HepG2 (cell line): ENCODE data around the gene DCTN3. TPM values are rescaled to one million over a fixed set of nuclear protein-coding genes. Genes with fewer than 3 reads are reported as not detected.

Experiments used
- ATF2 ChIP-seq: sonication (generic); formaldehyde crosslinking; IDR thresholded peaks from 2 replicates; pipeline ENCODE4 v1.4.0; 2020; ENCODE audit warnings: missing genetic modification reagents
- BRF2 ChIP-seq: sonication (generic); formaldehyde crosslinking; IDR thresholded peaks from 2 replicates; pipeline ENCODE4 v1.8.1; 2022; ENCODE audit warnings: mild to moderate bottlenecking, missing genetic modification reagents
- ETS1 ChIP-seq: sonication (generic); formaldehyde crosslinking; IDR thresholded peaks from 2 replicates; pipeline ENCODE4 v1.4.0; 2020; ENCODE audit warnings: missing genetic modification reagents
- FIP1L1 ChIP-seq: fragments of 200-400 bp; formaldehyde crosslinking; IDR thresholded peaks from 2 replicates; pipeline ENCODE4 v1.6.1; 2018; ENCODE audit warnings: low read depth, mild to moderate bottlenecking, low read length, moderate library complexity, borderline replicate concordance; ENCODE audit not compliant: insufficient read depth
- GTF2F1 ChIP-seq: fragments of 150-350 bp; IDR thresholded peaks from 2 replicates; pipeline ENCODE4 v1.6.1; 2014; ENCODE audit warnings: low read length
- HDAC2 ChIP-seq: sonication (generic); formaldehyde crosslinking; IDR thresholded peaks from 2 replicates; pipeline ENCODE4 v1.4.0; 2020; ENCODE audit warnings: missing genetic modification reagents
- KDM2A ChIP-seq: sonication (generic); formaldehyde crosslinking; IDR thresholded peaks from 2 replicates; pipeline ENCODE4 v1.4.0; 2020; ENCODE audit warnings: low read depth, missing genetic modification reagents, borderline replicate concordance
- MXD4 ChIP-seq: IDR thresholded peaks from 2 replicates; pipeline ENCODE4 v1.6.1; 2016; ENCODE audit warnings: mild to moderate bottlenecking, missing biosample characterization, missing genetic modification reagents
- NFYB ChIP-seq: sonication (generic); formaldehyde crosslinking; IDR thresholded peaks from 2 replicates; pipeline ENCODE4 v1.4.0; 2020; ENCODE audit warnings: missing genetic modification reagents
- SSRP1 ChIP-seq: IDR thresholded peaks from 2 replicates; pipeline ENCODE4 v1.6.1; 2016; ENCODE audit warnings: control low read depth
- TOE1 ChIP-seq: sonication (generic); formaldehyde crosslinking; IDR thresholded peaks from 2 replicates; pipeline ENCODE4 v1.4.0; 2020; ENCODE audit warnings: mild to moderate bottlenecking, missing genetic modification reagents
- XBP1 ChIP-seq: sonication (generic); formaldehyde crosslinking; IDR thresholded peaks from 2 replicates; pipeline ENCODE4 v1.5.0; 2020; ENCODE audit warnings: missing genetic modification reagents
- ZBTB42 ChIP-seq: sonication (generic); formaldehyde crosslinking; IDR thresholded peaks from 2 replicates; pipeline ENCODE4 v1.5.0; 2020; ENCODE audit warnings: mild to moderate bottlenecking, missing genetic modification reagents
- ZFP91 ChIP-seq: sonication (generic); formaldehyde crosslinking; IDR thresholded peaks from 2 replicates; pipeline ENCODE4 v1.9.0; 2022; ENCODE audit warnings: missing genetic modification reagents, mild to moderate bottlenecking, borderline replicate concordance
- ZGPAT ChIP-seq: IDR thresholded peaks from 2 replicates; pipeline ENCODE4 v1.6.1; 2016; ENCODE audit warnings: mild to moderate bottlenecking
- ZMAT5 ChIP-seq: sonication (generic); formaldehyde crosslinking; IDR thresholded peaks from 2 replicates; pipeline ENCODE4 v1.5.0; 2020; ENCODE audit warnings: mild to moderate bottlenecking, low read depth, missing genetic modification reagents, borderline replicate concordance
- ZNF225 ChIP-seq: sonication (generic); formaldehyde crosslinking; IDR thresholded peaks from 2 replicates; pipeline ENCODE4 v1.4.0; 2020; ENCODE audit warnings: mild to moderate bottlenecking, missing genetic modification reagents
- ZNF253 ChIP-seq: sonication (generic); formaldehyde crosslinking; IDR thresholded peaks from 2 replicates; pipeline ENCODE4 v1.8.0; 2022; ENCODE audit warnings: mild to moderate bottlenecking, missing genetic modification reagents, borderline replicate concordance
- ZNF263 ChIP-seq: sonication (generic); formaldehyde crosslinking; IDR thresholded peaks from 2 replicates; pipeline ENCODE4 v1.4.0; 2020; ENCODE audit warnings: missing genetic modification reagents
- ZNF296 ChIP-seq: sonication (generic); formaldehyde crosslinking; conservative IDR thresholded peaks from 2 replicates; pipeline ENCODE4 v1.5.0; 2020; ENCODE audit warnings: mild to moderate bottlenecking, missing genetic modification reagents
- ZNF510 ChIP-seq: sonication (generic); formaldehyde crosslinking; IDR thresholded peaks from 2 replicates; pipeline ENCODE4 v1.4.0; 2020; ENCODE audit warnings: low read depth, mild to moderate bottlenecking, missing genetic modification reagents
- ZNF572 ChIP-seq: sonication (generic); formaldehyde crosslinking; IDR thresholded peaks from 2 replicates; pipeline ENCODE4 v1.5.1; 2020; ENCODE audit warnings: mild to moderate bottlenecking, missing genetic modification reagents
- ZNF576 ChIP-seq: sonication (generic); formaldehyde crosslinking; IDR thresholded peaks from 2 replicates; pipeline ENCODE4 v1.4.0; 2020; ENCODE audit warnings: mild to moderate bottlenecking, missing genetic modification reagents
- polyA plus RNA-seq, 8 experiments: library from polyadenylated mRNA; depleted of rRNA in 3 of 8; stranded (reverse) in 7 of 8; unstranded in 1 of 8; fragments of >200 nt; fragmentation: Illumina TruSeq in 4 of 8; extraction: Trizol in 4 of 8; gene quantifications; 2 replicates each; pipeline versions ENCODE4 v1.2.1 to v1.2.3, GENCODE V29; 2011 to 2016; ENCODE audit warnings: low read depth in 4 of 8, missing spikeins in 1 of 8, mixed read lengths in 1 of 8; ENCODE audit not compliant: insufficient read depth in 1 of 8
- total RNA-seq, 5 experiments: library from RNA; depleted of rRNA; stranded (reverse); fragments of >200 nt; fragmentation: Illumina TruSeq; extraction: Trizol; gene quantifications; 2 replicates each; pipeline ENCODE4 v1.2.3, GENCODE V29; 2016; ENCODE audit warnings: low read depth in 1 of 5

DCTN3 gene
- total and polyA plus RNA-seq, 2 of the 13 experiments (the other 11 are each of a cell fraction or from before 2014, with no cell fraction given), result 27.4 to 34.5 TPM

- TF ChIP-seq ATF2 (no peak), ZNF263 (CRISPR knock-in tag) (no peak), ZFP91 (CRISPR knock-in tag) (peak; percentile 52; the same call in 1 of the 2 replicates), ETS1 (CRISPR knock-in tag) (no peak), BRF2 (CRISPR knock-in tag) (no peak; the same call in 1 of the 2 replicates), MXD4 (no peak; the same call in 1 of the 2 replicates), NFYB (peak; percentile 88), HDAC2 (CRISPR knock-in tag) (peak; percentile 63; the same call in 1 of the 2 replicates), SSRP1 (no peak), ZNF253 (CRISPR knock-in tag) (no peak), ZNF576 (CRISPR knock-in tag) (no peak), ZNF225 (no peak), ZNF296 (CRISPR knock-in tag) (0 out of 2 replicates have a peak, but pooled peaks have one; percentile 53), KDM2A (peak; percentile 97), ZNF572 (CRISPR knock-in tag) (no peak), ZNF510 (CRISPR knock-in tag) (no peak), ZGPAT (CRISPR knock-in tag) (peak; percentile 80), ZMAT5 (CRISPR knock-in tag) (no peak), TOE1 (CRISPR knock-in tag) (no peak), ZBTB42 (no peak), XBP1 (CRISPR knock-in tag) (no peak), GTF2F1 (no peak), FIP1L1 (no peak)
These were observed 31.7 kb upstream of the DCTN3 start, which contains the start of gene IL11RA (continued) for GRCh38 chr9:34651876-34652601.
